HepG2 (cell line): ENCODE data around the gene PCBD1. TPM values are rescaled to one million over a fixed set of nuclear protein-coding genes. Genes with fewer than 3 reads are reported as not detected.

Experiments
- ARNT ChIP-seq: fragments of 450-650 bp; IDR thresholded peaks from 2 replicates; pipeline ENCODE4 v1.6.1; 2017
- FOXK2 ChIP-seq: fragments of 450-650 bp; IDR thresholded peaks from 2 replicates; pipeline ENCODE4 v1.6.1; 2016
- ONECUT2 ChIP-seq: sonication (generic); formaldehyde crosslinking; IDR thresholded peaks from 2 replicates; pipeline ENCODE4 v1.4.0; 2020; ENCODE audit warnings: missing genetic modification reagents
- PPARG ChIP-seq: conservative IDR thresholded peaks from 2 replicates; pipeline ENCODE4 v1.6.1; 2016; ENCODE audit warnings: missing biosample characterization, missing genetic modification reagents
- ZNF205 ChIP-seq: IDR thresholded peaks from 2 replicates; pipeline ENCODE4 v1.6.1; 2018; ENCODE audit warnings: missing biosample characterization, missing genetic modification reagents
- polyA plus RNA-seq, 8 experiments: library from polyadenylated mRNA; depleted of rRNA in 3 of 8; stranded (reverse) in 7 of 8; unstranded in 1 of 8; fragments of >200 nt; fragmentation: Illumina TruSeq in 4 of 8; extraction: Trizol in 4 of 8; gene quantifications; 2 replicates each; pipeline versions ENCODE4 v1.2.1 to v1.2.3, GENCODE V29; 2011 to 2016; ENCODE audit warnings: low read depth in 4 of 8, missing spikeins in 1 of 8, mixed read lengths in 1 of 8; ENCODE audit not compliant: insufficient read depth in 1 of 8
- total RNA-seq, 5 experiments: library from RNA; depleted of rRNA; stranded (reverse); fragments of >200 nt; fragmentation: Illumina TruSeq; extraction: Trizol; gene quantifications; 2 replicates each; pipeline ENCODE4 v1.2.3, GENCODE V29; 2016; ENCODE audit warnings: low read depth in 1 of 5
- TF ChIP-seq, protein P1 (sequence below): sonication (generic); formaldehyde crosslinking; IDR thresholded peaks from 2 replicates; pipeline ENCODE4 v1.5.0; 2020; ENCODE audit warnings: mild to moderate bottlenecking, missing genetic modification reagents, borderline replicate concordance

The PCBD1 gene
- total and polyA plus RNA-seq, 2 of the 13 experiments (the other 11 are each of a cell fraction or from before 2014, with no cell fraction given) = 95.3 to 168 TPM

- TF ChIP-seq, protein P1, sequence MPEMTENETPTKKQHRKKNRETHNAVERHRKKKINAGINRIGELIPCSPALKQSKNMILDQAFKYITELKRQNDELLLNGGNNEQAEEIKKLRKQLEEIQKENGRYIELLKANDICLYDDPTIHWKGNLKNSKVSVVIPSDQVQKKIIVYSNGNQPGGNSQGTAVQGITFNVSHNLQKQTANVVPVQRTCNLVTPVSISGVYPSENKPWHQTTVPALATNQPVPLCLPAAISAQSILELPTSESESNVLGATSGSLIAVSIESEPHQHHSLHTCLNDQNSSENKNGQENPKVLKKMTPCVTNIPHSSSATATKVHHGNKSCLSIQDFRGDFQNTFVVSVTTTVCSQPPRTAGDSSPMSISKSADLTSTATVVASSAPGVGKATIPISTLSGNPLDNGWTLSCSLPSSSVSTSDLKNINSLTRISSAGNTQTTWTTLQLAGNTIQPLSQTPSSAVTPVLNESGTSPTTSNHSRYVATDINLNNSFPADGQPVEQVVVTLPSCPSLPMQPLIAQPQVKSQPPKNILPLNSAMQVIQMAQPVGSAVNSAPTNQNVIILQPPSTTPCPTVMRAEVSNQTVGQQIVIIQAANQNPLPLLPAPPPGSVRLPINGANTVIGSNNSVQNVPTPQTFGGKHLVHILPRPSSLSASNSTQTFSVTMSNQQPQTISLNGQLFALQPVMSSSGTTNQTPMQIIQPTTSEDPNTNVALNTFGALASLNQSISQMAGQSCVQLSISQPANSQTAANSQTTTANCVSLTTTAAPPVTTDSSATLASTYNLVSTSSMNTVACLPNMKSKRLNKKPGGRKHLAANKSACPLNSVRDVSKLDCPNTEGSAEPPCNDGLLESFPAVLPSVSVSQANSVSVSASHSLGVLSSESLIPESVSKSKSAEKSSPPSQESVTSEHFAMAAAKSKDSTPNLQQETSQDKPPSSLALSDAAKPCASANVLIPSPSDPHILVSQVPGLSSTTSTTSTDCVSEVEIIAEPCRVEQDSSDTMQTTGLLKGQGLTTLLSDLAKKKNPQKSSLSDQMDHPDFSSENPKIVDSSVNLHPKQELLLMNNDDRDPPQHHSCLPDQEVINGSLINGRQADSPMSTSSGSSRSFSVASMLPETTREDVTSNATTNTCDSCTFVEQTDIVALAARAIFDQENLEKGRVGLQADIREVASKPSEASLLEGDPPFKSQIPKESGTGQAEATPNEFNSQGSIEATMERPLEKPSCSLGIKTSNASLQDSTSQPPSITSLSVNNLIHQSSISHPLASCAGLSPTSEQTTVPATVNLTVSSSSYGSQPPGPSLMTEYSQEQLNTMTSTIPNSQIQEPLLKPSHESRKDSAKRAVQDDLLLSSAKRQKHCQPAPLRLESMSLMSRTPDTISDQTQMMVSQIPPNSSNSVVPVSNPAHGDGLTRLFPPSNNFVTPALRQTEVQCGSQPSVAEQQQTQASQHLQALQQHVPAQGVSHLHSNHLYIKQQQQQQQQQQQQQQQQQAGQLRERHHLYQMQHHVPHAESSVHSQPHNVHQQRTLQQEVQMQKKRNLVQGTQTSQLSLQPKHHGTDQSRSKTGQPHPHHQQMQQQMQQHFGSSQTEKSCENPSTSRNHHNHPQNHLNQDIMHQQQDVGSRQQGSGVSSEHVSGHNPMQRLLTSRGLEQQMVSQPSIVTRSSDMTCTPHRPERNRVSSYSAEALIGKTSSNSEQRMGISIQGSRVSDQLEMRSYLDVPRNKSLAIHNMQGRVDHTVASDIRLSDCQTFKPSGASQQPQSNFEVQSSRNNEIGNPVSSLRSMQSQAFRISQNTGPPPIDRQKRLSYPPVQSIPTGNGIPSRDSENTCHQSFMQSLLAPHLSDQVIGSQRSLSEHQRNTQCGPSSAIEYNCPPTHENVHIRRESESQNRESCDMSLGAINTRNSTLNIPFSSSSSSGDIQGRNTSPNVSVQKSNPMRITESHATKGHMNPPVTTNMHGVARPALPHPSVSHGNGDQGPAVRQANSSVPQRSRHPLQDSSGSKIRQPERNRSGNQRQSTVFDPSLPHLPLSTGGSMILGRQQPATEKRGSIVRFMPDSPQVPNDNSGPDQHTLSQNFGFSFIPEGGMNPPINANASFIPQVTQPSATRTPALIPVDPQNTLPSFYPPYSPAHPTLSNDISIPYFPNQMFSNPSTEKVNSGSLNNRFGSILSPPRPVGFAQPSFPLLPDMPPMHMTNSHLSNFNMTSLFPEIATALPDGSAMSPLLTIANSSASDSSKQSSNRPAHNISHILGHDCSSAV (CRISPR knock-in tag) = no peak
- TF ChIP-seq FOXK2 (no peak), ARNT (no peak), PPARG (CRISPR knock-in tag) (no peak), ONECUT2 (CRISPR knock-in tag) (no peak), ZNF205 (CRISPR knock-in tag) (no peak)
These were observed 30.6 kb upstream of the PCBD1 start (continued) for GRCh38 chr10:70918851-70919530.
